Astrocyte of the cerebellum (primary cell): ENCODE results near the gene VAV1.

Experiments used
- DNase-seq: peaks from one replicate; pipeline ENCODE4 v3.0.0-alpha.2; 2011; ENCODE audit warnings: low read depth
- H3K4me3 ChIP-seq: 2 replicates; pipeline ENCODE4 v1.5.1; 2011; ENCODE audit warnings: mild to moderate bottlenecking, low read depth, low read length, moderate library complexity
- in situ Hi-C: cut with HindIII; loops from 2 replicates; pipeline ENCODE4 v1.10.0; 2017; ENCODE audit warnings: low sequenced_read_pairs
- TF ChIP-seq, protein P1 (sequence below): IDR thresholded peaks from 2 replicates; pipeline ENCODE4 v1.5.1; 2012; ENCODE audit warnings: low read length, low read depth, moderate library complexity, mild to moderate bottlenecking; ENCODE audit errors: missing control alignments

Gene VAV1

DNA sequence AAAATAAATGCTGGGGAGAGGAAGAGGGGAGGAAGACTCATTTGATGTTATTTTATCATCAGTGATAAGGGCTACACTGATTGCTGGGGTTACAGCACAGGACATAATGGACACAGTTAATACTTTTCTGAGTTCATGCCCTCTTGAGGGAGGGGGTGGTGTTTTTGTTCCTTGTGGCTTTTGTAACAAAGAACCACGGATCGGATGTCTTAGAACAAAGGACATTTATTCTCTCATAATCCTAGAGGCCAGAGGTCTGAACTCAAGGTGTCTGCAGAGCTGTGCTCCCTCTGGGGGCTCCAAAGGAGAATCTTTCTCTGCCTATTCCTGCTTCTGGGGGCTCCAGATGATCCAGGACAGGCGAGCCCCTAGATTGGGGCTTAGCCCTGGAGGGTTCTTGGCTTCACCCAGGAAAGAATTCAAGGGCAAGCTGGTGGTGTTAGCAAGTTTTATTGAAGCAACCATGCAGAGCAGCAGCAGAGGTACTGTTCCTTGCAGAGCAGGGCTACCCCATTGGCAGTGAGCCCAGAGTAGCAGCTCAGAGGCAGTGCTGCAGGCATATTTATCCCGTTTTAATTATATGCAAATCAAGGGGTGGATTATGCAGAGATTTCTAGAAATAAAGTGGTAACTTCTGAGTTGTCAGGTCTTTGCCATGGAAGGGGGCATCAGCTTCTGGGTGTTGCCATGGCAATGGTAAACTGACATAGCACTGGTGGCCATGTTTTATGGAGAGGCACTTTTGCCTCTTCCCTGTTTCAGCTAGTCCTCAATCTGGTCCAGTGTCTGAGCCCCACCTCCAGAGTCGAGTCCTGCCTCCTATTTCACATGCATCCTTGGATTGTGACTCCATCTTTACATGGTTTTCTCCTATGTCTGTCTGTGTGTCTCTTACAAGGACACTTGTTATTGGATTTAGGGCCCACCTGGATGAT is 18.0 kb downstream of the VAV1 start:
- in situ Hi-C loops: no loop called here
- DNase-seq: no peak
- TF ChIP-seq, protein P1, sequence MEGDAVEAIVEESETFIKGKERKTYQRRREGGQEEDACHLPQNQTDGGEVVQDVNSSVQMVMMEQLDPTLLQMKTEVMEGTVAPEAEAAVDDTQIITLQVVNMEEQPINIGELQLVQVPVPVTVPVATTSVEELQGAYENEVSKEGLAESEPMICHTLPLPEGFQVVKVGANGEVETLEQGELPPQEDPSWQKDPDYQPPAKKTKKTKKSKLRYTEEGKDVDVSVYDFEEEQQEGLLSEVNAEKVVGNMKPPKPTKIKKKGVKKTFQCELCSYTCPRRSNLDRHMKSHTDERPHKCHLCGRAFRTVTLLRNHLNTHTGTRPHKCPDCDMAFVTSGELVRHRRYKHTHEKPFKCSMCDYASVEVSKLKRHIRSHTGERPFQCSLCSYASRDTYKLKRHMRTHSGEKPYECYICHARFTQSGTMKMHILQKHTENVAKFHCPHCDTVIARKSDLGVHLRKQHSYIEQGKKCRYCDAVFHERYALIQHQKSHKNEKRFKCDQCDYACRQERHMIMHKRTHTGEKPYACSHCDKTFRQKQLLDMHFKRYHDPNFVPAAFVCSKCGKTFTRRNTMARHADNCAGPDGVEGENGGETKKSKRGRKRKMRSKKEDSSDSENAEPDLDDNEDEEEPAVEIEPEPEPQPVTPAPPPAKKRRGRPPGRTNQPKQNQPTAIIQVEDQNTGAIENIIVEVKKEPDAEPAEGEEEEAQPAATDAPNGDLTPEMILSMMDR: no peak
- H3K4me3 ChIP-seq: no peak overlapping the region

DNA sequence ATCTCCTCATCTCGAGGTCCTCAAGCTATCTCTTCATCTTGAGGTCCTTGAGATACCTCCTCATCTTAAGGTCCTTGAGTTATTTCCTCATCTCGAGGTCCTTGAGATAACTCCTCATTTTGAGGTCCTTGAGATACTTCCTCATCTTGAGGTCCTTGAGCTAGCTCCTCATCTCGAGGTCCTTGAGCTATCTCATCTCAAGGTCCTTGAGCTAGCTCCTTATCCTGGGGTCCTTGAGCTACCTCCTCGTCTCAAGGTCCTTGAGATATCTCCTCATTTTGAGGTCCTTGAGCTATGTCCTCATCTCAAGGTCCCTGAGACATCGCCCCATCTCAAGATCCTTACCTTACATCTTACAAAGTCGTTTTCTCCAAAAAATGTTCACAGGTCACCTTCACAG is 18.7 kb downstream of the VAV1 start:
- in situ Hi-C loops: no loop called here

DNA sequence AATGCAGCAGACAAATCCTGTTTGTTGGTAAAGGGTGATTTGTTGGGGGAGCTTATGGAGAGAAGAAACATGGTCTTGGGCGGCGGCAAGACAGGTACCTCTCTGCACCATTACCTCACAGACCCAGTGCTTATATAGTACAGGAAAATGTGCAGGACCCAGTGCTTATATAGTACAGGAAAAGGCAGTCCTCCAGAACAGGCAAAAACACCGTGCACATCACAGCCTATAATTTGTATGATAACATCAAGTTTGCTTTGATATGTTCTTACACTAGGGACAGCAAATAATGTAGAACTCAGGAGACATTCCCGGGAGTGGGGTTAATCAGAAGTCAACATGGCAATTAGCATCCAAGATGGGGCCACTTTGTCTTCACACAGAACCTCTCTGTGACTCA is 20.9 kb downstream of the VAV1 start:
- TF ChIP-seq, protein P1: no peak
- H3K4me3 ChIP-seq: no peak overlapping the region
- in situ Hi-C loops: no loop called here
- DNase-seq: no peak

More for the DNA sequence above, 18.7 kb downstream of the VAV1 start:
- TF ChIP-seq, protein P1: no peak
- DNase-seq: no peak
- no peak overlapping the region for H3K4me3 ChIP-seq

DNA sequence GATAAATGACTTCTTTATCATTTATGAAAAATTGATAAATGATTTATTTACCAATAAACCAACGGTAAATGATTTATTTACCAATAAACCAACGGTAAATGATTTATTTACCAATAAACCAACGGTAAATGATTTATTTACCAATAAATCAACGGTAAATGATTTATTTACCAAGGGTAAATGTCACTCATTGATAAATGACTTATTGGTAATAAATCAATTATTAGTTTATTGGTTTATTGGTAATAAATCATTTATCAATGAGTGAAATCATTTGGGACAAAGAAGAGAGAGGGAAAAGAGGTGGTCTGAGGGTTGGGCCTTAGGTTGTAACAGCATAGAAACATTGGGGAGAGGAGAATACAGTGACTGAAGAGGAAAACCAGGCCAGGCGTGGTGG is 21.5 kb downstream of the VAV1 start:
- DNase-seq: no peak
- H3K4me3 ChIP-seq: no peak overlapping the region
- TF ChIP-seq, protein P1: no peak
- in situ Hi-C loops: no loop called here

DNA sequence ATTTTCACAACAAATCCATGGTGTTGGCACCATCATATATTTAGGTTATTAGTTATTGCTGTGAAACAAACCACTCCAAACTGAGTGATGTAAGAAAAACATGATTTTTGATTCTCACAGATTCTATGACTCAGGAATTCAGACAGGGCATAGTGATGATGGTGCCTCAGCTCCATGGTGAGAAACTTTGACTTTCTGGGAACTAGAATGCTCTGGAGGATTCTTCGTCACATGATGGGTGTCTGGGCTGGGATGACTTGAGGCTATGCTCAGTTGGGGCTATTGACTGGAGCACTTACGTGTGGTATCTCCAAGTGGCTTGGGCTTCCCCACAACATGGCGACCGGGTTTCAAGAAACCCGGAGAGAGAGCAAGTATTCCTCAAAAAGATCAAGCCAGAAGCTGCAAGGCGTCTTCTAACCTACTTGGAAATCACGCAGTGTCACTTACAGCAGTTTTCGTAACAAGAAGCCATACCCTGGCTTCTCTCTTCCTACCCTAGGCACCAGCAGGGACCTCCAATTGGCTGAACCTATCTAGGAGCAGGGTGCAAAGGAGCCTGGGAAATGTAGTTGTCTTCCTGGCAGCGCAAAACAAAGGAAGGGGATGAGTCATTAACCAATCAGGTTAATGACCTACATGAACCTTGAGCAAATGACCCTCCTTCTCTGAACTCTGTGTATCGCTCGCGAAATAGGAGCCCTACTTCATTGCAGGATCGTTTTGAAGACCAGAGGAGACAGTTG is 22.4 kb downstream of the VAV1 start:
- TF ChIP-seq, protein P1: no peak
- in situ Hi-C loops: no loop called here
- no peak overlapping the region for H3K4me3 ChIP-seq
- DNase-seq: no peak

DNA sequence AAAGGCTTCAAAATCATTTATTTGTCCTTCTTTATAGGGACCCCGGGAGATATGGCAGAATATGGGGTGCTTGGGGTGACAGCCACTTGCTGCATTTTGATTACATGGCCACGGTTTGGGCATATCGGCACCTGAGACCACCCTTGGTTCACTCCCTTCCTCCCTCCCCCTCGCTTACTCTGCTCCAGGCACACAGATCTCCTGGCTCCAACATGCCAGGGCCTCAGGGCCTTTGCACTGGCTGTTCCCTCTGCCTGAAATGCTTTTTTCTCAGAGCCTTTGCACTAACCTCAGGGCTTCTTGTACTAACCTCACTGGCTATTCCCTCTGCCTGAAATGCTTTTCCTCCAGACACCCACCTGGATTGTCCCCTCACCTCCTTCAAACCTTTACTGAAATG is 23.8 kb downstream of the VAV1 start:
- H3K4me3 ChIP-seq: no peak overlapping the region
- in situ Hi-C loops: no loop called here
- DNase-seq: no peak
- TF ChIP-seq, protein P1: no peak
